Pancreas (tissue), 10 donors: ENCODE data around the gene ASIC3. TPM values are rescaled to one million over a fixed set of nuclear protein-coding genes. Genes with fewer than 3 reads are reported as not detected.

Experiments
- ATAC-seq, 4 donors: fragments of 200-7000 bp; cut with Tn5 transposase; one replicate each; pipeline versions ENCODE4 v1.8.0 to v1.9.1; 2020; ENCODE audit warnings: mild to moderate bottlenecking in 4 of 4, moderate library complexity in 4 of 4
- DNase-seq, 6 donors: peaks; one replicate each; pipeline ENCODE4 v3.0.0-alpha.2; 2020
- FAIRE-seq: peaks from 2 replicates; lab custom pipeline; 2012; peaks lifted over from hg19 to GRCh38; lab: Jason Lieb, UNC
- H3K27ac ChIP-seq, 4 donors: fragments of 200-600 bp; sonication (generic); 1 replicate in 3 of 4; 2 replicates in 1 of 4; pipeline versions ENCODE4 v1.5.0 to v1.8.0; 2020
- H3K27me3 ChIP-seq, 4 donors: fragments of 200-600 bp; one replicate each; pipeline ENCODE4 v1.8.0; 2021
- H3K36me3 ChIP-seq, 3 donors: fragments of 200-600 bp; sonication (generic) in 1 of 3; one replicate each; pipeline versions ENCODE4 v1.5.0 to v1.8.0; 2020 to 2021
- H3K4me1 ChIP-seq, 3 donors: fragments of 200-600 bp; one replicate each; pipeline ENCODE4 v1.8.0; 2021
- H3K4me3 ChIP-seq, 4 donors: fragments of 200-600 bp; sonication (generic) in 2 of 4; one replicate each; pipeline versions ENCODE4 v1.5.0 to v1.8.0; 2020 to 2021
- H3K9me3 ChIP-seq, 4 donors: fragments of 200-600 bp; one replicate each; pipeline ENCODE4 v1.8.0; 2021
- WGBS, 2 donors: extraction: QIAGEN DNeasy Blood & Tissue Kit; methylation state at CpG; one replicate each; pipeline ENCODE4 v1.1.7; 2013; 5-methylcytosine and 5-hydroxymethylcytosine counted together
- intact Hi-C, 3 donors: fragments of 100-400 bp; cut with DNase I; formaldehyde crosslinking; loops; one replicate each; pipeline versions ENCODE4 v1.11.1 to v1.14.2; 2022
- polyA plus RNA-seq, 2 donors: library from polyadenylated mRNA; stranded (reverse); fragments of 200-250 nt; gene quantifications; one replicate each; pipeline ENCODE4 v1.2.3, GENCODE V29; 2013
- total RNA-seq, 6 donors: library from RNA; stranded (reverse); fragmentation: NEBNext Ultra II Directional in 4 of 6; extraction: Animal tissue kit (Norgen Biotek cat#: 25700) in 4 of 6; gene quantifications; one replicate each; pipeline versions ENCODE4 v1.2.1 to v1.2.4, GENCODE V29; 2021 to 2023
- TF ChIP-seq, protein P1 (sequence below), 4 donors: fragments of 200-600 bp; sonication (generic) in 3 of 4; IDR thresholded peaks; one replicate each; pipeline versions ENCODE4 v1.5.0 to v1.8.0; 2021; ENCODE audit warnings: antibody characterized with exemption in 4 of 4
- donor health status: healthy with polysubstance abuse.
- donor health status: DM: no; HTN: no; CAD: no; lungs with moderate emphysema.
- donor health status: DM: no; HTN: no; CAD: no.
- donor health status: control.
- donor health status: control.
- donor health status: Bipolar disorder and iron deficiency.
- donor health status: DM: yes; HTN: yes; CAD: no.
- donor health status: DM: no; HTN: no; CAD: no.
- donor health status: DM: no; HTN: no; CAD: no.
- donor health status: DM: yes; HTN: yes; CAD: no.

Gene ASIC3
- total and polyA plus RNA-seq, 8 donors = 0.47 to 8.7 (median 0.83) TPM

- WGBS, 2 donors = 0 to 1% methylated on average over 46 of the region's 46 CpGs
- H3K4me1 ChIP-seq = peaks cover 22 to 24% (median 24%) of the 10 kb centered on the region in 3 donors
- FAIRE-seq = peak; percentile 96
- no peaks in the 10 kb centered on the region for H3K9me3 ChIP-seq
- H3K27ac ChIP-seq = peak overlapping the region; percentile 86 to 98 (median 93)
- TF ChIP-seq, protein P1, sequence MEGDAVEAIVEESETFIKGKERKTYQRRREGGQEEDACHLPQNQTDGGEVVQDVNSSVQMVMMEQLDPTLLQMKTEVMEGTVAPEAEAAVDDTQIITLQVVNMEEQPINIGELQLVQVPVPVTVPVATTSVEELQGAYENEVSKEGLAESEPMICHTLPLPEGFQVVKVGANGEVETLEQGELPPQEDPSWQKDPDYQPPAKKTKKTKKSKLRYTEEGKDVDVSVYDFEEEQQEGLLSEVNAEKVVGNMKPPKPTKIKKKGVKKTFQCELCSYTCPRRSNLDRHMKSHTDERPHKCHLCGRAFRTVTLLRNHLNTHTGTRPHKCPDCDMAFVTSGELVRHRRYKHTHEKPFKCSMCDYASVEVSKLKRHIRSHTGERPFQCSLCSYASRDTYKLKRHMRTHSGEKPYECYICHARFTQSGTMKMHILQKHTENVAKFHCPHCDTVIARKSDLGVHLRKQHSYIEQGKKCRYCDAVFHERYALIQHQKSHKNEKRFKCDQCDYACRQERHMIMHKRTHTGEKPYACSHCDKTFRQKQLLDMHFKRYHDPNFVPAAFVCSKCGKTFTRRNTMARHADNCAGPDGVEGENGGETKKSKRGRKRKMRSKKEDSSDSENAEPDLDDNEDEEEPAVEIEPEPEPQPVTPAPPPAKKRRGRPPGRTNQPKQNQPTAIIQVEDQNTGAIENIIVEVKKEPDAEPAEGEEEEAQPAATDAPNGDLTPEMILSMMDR (IDR thresholded peaks at IDR 0.05) = no peak
- H3K4me3 ChIP-seq = peak overlapping the region; percentile 0 to 81 (median 58)
- no peaks in the 10 kb centered on the region for H3K27me3 ChIP-seq
- no peaks in the 10 kb centered on the region for H3K36me3 ChIP-seq
- DNase-seq = peak; percentile 96 to 99 (median 98)
- intact Hi-C loops = no loop called here
- peak; percentile 66 to 83 (median 75) for ATAC-seq
Observed at GRCh38 chr7:151057989-151058780, 9.9 kb downstream of the ASIC3 start.

- DNase-seq (no peak), FAIRE-seq (no peak)
Observed at GRCh38 chr7:151058781-151059366, 10.5 kb downstream of the ASIC3 start.

DNA sequence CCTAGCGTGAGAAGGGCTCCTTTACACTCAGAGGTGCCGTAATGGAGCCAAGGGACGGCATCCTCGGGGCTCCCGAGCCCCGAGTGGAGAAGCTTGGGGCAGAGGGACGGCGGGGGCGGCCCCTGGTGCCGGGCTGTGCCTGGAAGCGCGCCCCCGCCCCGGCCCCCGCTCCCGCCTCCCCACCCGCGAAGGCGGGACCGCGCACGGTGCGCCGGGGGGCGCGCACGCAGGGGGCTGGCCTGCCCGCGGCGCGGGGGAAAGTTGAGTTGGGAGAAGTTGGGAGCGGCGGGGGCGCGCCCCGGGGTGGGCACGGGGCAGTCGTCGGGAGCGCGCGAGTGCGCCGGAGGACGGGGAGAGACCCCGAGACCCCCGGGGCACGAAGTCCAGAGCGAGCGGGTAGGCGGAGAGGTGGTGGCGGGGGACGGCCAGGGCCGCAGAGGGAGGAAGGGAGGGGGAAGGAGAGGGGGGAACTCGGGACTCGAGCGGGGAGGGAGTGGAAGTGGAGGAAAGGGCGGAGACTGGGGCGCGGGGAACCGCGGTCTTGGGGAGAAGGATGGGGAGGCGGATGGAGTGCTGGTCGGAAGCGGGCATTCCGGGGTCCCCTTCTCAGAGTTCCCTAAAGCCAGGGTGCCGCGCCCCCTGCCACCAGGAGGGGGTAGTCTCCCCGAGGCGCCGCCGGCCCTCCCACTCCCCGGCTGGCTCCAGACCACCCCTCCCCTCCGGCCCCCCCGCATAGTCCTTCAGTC, 11.2 kb downstream of the ASIC3 start, which contains the start of gene SLC4A2:
SLC4A2 (plus strand) TSS at position 223 of the 746 bp plus-strand sequence. CDS start 2,399 bp downstream, outside the sequence.
- intact Hi-C loops = no loop called here
- H3K36me3 ChIP-seq = peaks cover 0 to 3% (median 0%) of the 10 kb centered on the region in 3 donors
- FAIRE-seq (no peak), DNase-seq (peak; percentile 77 to 93 (median 82)), ATAC-seq (peak; percentile 30 to 53 (median 47))
- TF ChIP-seq, protein P1 (IDR thresholded peaks at IDR 0.05) = peak; percentile 15 to 39 (median 24)
- H3K4me1 ChIP-seq = peaks cover 24 to 31% (median 24%) of the 10 kb centered on the region in 3 donors
- 0 to 1% methylated on average over 62 to 75 of the region's 75 CpGs for WGBS, 2 donors
- H3K27ac ChIP-seq = peak within 1 kb of the TSS; percentile 86 to 98 (median 93)
- H3K9me3 ChIP-seq = no peaks in the 10 kb centered on the region
- no peaks in the 10 kb centered on the region for H3K27me3 ChIP-seq
- H3K4me3 ChIP-seq = peak within 1 kb of the TSS; percentile 69 to 81 (median 78)

More at GRCh38 chr7:151058781-151059366, 10.5 kb downstream of the ASIC3 start:
- Histone ChIP-seq H3K36me3 (no peaks in the 10 kb centered on the region), H3K27ac (peak overlapping the region; percentile 86 to 98 (median 93)), H3K27me3 (no peaks in the 10 kb centered on the region), H3K4me1 (peaks cover 24 to 27% (median 24%) of the 10 kb centered on the region in 3 donors), H3K9me3 (no peaks in the 10 kb centered on the region), H3K4me3 (peak overlapping the region; percentile 69 to 81 (median 78))
- TF ChIP-seq, protein P1 (IDR thresholded peaks at IDR 0.05) = no peak
- no peak for ATAC-seq
- WGBS, 2 donors = 4 to 7% methylated on average over 18 of the region's 18 CpGs
- intact Hi-C loops = no loop called here

DNA sequence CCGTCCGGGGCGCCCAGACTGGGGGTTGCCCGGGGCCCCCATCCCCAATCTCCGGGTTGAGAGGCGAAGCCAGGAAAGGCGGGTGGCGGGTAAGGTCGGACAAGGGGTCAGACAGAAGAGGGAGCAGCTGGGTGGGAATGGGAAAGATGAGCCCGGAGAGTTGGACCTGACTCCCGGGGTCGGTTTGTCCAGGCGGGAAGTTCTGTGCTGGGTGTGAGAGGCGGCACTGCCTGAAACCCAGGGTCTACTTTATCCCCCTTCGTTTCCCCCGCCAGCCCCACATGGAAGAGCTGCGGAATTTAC, 11.7 kb downstream of the ASIC3 start:
- peaks cover 24 to 36% (median 24%) of the 10 kb centered on the region in 3 donors for H3K4me1 ChIP-seq
- TF ChIP-seq, protein P1 (IDR thresholded peaks at IDR 0.05) = no peak
- WGBS, 2 donors = 1 to 2% methylated on average over 17 of the region's 17 CpGs
- intact Hi-C loops = no loop called here
- no peaks in the 10 kb centered on the region for H3K9me3 ChIP-seq
- DNase-seq (no peak), FAIRE-seq (no peak), ATAC-seq (no peak)
- peaks cover 0 to 8% (median 0%) of the 10 kb centered on the region in 3 donors for H3K36me3 ChIP-seq
- H3K27ac ChIP-seq = peak overlapping the region; percentile 42 to 98 (median 93)
- H3K27me3 ChIP-seq = no peaks in the 10 kb centered on the region
- H3K4me3 ChIP-seq = peak overlapping the region; percentile 69 to 81 (median 78)
